IPS-18c (cell line): ENCODE results near the gene WDR26.
A peak's percentile ranks its signal among the peaks of the same experiment; 100 is the strongest.
"Not testable (repeated sequence)": the region's sequence is repeated elsewhere in the genome, so short reads cannot be mapped to it uniquely, and the experiment has no call there.

Source experiments
- H3K4me3 ChIP-seq: 2 replicates; pipeline ENCODE4 v1.7.0; 2013; ENCODE audit warnings: low read depth, mild to moderate bottlenecking, low read length, moderate library complexity; ENCODE audit not compliant: insufficient read depth
- H3K9me3 ChIP-seq: one replicate; pipeline ENCODE4 v1.6.1; 2013; ENCODE audit warnings: mild to moderate bottlenecking, low read length, moderate library complexity; ENCODE audit not compliant: control insufficient read depth, insufficient read depth

WDR26 gene

DNA sequence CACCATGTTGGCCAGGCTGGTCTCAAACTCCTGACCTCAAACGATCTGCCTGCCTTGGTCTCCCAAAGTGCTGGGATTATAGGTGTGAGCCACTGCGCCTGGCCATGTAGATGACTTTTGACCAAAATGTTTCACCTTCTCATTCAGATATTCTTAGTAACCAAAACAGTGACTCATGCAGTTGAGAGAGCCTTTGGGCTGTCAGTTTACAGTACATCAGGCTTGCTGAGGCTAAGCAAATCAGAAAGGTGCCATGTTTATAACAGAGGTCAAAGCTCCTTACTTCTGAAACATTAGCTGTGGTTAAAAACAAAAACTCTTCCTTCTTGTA, 57.0 kb downstream of the WDR26 start:
- H3K9me3 ChIP-seq: no peaks in the 10 kb centered on the region
- H3K4me3 ChIP-seq: no peak overlapping the region

GRCh38 chr1:224375059-224375458, 59.5 kb downstream of the WDR26 start:
- H3K4me3 ChIP-seq: no peak overlapping the region

GRCh38 chr1:224373008-224373590, 61.5 kb downstream of the WDR26 start:
- Histone ChIP-seq H3K4me3 (no peak overlapping the region), H3K9me3 (no peaks in the 10 kb centered on the region)

More at GRCh38 chr1:224375059-224375458, 59.5 kb downstream of the WDR26 start:
- H3K9me3 ChIP-seq: no peaks in the 10 kb centered on the region

DNA sequence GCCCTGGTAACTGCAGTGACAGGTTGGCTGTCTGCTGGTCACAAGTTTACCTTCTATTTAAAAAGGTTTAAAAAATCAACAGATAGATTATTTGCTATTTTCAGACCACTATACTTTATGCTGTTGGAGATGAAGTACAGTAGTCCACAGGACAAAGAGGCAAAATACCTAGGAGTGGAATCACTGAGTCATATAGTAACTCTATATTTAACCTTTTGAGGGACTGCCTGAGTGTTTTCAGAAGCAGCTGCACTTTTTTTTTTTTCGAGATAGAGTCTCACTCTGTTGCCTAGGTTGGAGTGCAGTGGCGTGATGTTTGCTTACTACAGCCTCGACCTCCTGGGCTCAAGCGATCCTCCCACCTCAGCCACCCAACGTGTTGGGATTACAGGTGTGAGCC, 66.2 kb downstream of the WDR26 start:
- Histone ChIP-seq H3K9me3 (no peaks in the 10 kb centered on the region), H3K4me3 (no peak overlapping the region)

DNA sequence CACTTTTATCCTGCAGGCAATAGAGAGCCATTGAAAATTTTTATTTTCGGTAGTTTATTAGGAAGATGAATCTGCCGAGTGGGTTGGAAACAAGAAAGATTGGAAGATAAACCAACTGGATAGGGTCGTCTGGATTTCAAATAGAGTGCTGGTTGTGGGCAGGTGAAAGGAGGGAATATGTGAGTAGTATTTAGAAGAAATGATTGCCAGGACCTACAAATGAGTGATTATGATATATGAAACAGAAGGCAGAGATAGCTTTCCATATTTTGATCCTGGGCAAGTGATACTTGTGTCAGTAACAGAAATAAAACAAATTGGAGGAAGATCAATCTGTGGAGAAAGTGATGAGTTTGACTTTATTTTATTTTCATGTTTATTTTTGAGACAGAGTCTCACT, 75.4 kb downstream of the WDR26 start:
- H3K9me3 ChIP-seq: no peaks in the 10 kb centered on the region
- H3K4me3 ChIP-seq: peak overlapping the region; percentile 36; the same call in 1 of the 2 replicates

GRCh38 chr1:224358237-224358636, 76.4 kb downstream of the WDR26 start:
- Histone ChIP-seq H3K9me3 (no peaks in the 10 kb centered on the region), H3K4me3 (peak overlapping the region; percentile 94)

GRCh38 chr1:224357626-224358124, 76.9 kb downstream of the WDR26 start:
- H3K9me3 ChIP-seq: no peaks in the 10 kb centered on the region
- H3K4me3 ChIP-seq: peak overlapping the region; percentile 94

DNA sequence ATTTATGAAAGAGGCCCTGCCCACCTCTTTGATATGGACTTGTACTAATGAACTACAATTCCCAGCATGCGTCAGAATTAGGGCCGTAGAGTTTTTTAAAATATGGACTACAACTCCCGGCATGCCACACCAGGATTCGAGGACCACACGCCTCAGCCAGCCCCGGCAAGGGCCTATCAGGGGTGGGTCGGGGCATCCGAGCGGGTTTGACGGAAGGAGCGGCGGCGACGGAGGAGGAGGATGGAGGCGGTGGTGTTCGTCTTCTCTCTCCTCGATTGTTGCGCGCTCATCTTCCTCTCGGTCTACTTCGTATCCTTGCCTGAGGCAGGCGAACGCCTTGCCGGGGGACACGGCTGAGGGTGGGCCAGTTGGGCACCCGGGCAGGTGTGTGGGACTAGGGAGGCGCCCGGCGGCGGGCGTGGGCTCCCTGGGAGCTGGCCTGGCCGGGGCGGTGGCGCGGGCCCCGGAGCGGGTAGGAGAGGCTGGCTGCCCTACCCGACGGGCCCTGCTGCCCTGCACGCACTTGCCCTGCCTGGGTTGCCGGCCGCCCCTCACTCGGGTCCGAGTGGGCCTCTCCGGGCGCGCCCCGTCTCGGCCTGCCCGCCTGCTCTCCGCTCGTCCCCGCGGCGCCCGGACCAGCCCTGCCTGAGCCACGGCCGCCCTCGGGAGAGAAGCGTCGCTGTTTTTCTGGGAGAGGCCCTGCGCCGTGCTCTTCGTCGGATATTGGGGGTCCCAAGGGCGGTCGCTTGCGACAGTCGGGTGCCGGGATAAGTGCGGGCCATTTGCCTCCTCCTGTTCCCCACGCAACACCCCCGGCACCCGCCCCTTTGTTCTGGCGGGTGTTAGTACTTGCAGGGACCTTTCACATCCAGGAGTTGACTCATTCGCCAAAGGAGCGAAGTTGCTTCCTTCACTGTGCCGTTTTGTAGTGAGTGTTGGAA, 77.6 kb downstream of the WDR26 start, which contains the start of gene CNIH4:
Gene CNIH4, plus strand, starts transcription at position 195 of the 941 bp plus-strand sequence. Its CDS starts 46 bp downstream, at position 241.
- peak within 1 kb of the TSS; percentile 94 for H3K4me3 ChIP-seq
- H3K9me3 ChIP-seq: no peaks in the 10 kb centered on the region

DNA sequence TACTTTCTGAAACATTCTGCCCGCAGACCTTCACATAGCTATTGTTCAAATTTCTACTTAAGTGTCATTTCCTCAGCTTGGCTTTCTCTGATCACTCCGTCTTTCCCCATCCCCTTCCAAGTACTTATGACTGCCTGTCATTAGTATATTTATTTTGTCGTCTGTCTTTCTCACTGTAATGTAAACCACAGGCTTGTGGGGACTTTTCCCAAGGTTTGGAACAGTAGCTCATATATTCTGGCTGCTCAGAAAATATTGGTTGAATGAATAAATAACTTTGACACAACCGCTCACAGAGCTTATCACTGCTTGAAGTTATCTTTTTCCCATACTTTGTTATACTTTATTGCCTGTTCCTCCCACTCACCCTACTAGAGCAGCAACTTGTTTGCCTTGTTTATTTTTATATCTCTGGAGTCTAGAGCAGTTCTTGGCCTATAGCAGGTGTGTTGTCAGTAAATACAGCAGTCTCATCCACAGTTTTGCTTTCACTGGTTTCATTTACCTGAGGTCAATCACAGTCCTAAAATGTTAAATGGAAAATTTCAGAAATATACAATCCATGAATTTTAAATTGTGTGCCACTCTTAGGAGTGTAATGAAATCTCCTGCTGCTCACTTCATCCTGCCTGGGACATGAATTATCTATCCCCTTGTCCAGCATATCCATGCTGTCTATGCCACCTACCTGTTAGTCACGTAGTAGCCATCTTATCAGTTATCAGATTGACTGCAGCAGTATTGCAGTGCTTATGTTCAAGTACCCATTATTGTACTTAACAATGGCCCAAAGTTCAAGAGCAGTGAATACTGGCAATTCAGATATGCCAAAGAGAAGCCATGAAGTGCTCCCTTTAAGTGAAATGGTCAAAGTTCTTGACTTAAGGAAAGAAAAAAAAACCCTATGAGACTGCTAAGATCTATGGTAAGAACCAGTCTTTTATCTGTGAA, 80.3 kb downstream of the WDR26 start:
- Histone ChIP-seq H3K9me3 (peaks cover 2% of the 10 kb centered on the region), H3K4me3 (no peak overlapping the region)

DNA sequence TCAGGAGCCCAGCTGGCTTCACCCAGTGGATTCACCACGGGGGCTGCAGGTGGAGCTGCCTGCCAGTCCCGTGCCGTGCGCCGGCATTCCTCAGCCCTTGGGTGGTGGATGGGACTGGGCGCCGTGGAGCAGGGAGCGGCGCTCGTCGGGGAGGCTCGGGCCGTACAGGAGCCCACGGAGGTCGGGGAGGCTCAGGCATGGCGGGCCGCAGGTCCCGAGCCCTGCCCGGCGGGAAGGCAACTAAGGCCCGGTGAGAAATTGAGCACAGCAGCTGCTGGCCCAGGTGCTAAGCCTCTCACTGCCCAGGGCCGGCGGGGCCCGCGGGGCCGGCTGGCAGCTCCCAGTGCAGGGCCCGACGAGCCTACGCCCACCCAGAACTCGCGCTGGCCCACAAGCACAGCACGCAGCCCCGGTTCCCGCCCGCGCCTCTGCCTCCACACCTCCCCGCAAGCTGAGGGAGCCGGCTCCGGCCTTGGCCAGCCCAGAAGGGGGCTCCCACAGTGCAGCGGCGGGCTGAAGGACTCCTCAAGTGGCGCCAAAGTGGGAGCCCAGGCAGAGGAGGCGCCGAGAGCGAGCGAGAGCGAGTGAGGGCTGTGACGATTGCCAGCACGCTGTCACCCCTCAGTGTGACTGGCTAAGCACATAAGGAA, 82.0 kb downstream of the WDR26 start:
- H3K4me3 ChIP-seq, H3K9me3 ChIP-seq: not testable (repeated sequence)

DNA sequence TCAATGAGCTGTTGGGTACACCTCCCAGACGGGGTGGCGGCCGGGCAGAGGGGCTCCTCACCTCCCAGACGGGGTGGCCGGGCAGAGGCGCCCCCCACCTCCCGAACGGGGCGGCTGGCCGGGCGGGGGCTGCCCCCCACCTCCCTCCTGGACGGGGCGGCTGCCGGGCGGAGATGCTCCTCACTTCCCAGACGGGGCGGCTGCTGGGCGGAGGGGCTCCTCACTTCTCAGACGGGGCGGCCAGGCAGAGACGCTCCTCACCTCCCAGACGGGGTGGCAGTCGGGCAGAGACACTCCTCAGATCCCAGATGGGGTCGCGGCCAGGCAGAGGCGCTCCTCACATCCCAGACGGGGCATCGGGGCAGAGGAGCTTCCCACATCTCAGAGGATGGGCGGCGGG, 84.9 kb downstream of the WDR26 start:
- H3K4me3 ChIP-seq, H3K9me3 ChIP-seq: not testable (repeated sequence)

- peaks cover 13% of the 10 kb centered on the region for H3K9me3 ChIP-seq
Observed at GRCh38 chr1:224348137-224348536, 86.5 kb downstream of the WDR26 start.

DNA sequence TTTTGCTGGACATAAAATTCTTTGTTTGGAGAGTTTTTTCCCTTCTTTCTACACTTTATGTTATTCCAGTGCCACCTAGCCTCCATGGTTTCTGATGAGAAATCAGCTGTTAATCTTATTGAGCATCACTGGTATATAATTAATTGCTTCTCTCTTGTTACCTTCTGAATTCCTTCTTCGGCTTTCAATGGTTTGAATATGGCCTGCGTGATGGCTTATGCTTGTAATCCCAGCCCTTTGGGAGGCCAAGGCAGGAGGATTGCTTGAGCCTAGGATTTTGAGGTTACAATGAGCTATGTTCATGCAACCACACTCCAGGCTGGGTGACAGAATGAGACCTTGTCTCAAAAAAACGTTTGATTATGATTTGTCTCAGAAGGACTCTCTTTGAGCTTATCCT, 90.9 kb downstream of the WDR26 start:
- Histone ChIP-seq H3K9me3 (peaks cover 13% of the 10 kb centered on the region), H3K4me3 (no peak overlapping the region)

More at GRCh38 chr1:224348137-224348536, 86.5 kb downstream of the WDR26 start:
- H3K4me3 ChIP-seq: no peak overlapping the region

- Histone ChIP-seq H3K9me3 (peaks cover 15% of the 10 kb centered on the region), H3K4me3 (peak overlapping the region; percentile 49)
Observed at GRCh38 chr1:224340453-224341384, 93.9 kb downstream of the WDR26 start.

DNA sequence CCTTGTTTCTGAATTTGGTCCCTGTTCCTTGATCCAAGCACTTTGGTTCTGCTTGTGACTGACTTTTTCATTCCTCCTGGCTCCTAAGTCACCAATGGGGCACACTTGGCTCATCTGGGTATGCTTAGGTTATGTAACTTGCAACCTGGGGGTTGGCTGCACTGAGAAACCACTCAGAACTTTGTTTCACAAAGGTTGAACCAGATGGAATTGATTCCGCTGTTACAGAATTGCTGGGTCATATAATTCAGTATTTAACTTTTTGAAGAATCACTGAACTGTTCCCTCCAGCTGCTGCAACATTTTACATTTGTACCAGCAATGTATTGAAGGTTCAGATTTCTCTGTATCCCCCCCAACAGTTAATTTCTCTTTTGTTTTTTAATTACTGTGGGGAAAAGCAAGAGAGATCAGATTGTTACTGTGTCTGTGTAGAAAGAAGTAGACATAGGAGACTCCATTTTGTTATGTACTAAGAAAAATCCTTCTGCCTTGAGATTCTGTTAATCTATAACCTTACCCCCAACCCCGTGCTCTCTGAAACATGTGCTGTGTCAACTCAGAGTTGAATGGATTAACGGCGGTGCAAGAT, 95.1 kb downstream of the WDR26 start:
- H3K9me3 ChIP-seq: peaks cover 15% of the 10 kb centered on the region
- H3K4me3 ChIP-seq: 0 out of 2 replicates have a peak overlapping the region, but pooled peaks have one; percentile 0
